Measurements from ENCODE around the gene MS4A5.
"Not testable (repeated sequence)": the region's sequence is repeated elsewhere in the genome, so short reads cannot be mapped to it uniquely, and the experiment has no call there.

Gene MS4A5

GRCh38 chr11:60429272-60429671, at the start of gene MS4A5:
Gene MS4A5 (plus strand): TSS chr11:60429572. CDS start chr11:60429675, 103 bp downstream.
- DNase-seq, result no peak

GRCh38 chr11:60389279-60389910, 40.0 kb upstream of the MS4A5 start:
- DNase-seq, result no peak

- DNase-seq, result no peak
These were observed 39.0 kb upstream of the MS4A5 start for GRCh38 chr11:60390419-60390818.

GRCh38 chr11:60392361-60392760, 37.0 kb upstream of the MS4A5 start:
- DNase-seq, result no peak

GRCh38 chr11:60393016-60393415, 36.4 kb upstream of the MS4A5 start:
- no peak for DNase-seq

- no peak for DNase-seq
These were observed 34.5 kb upstream of the MS4A5 start for GRCh38 chr11:60394666-60395380.

DNA sequence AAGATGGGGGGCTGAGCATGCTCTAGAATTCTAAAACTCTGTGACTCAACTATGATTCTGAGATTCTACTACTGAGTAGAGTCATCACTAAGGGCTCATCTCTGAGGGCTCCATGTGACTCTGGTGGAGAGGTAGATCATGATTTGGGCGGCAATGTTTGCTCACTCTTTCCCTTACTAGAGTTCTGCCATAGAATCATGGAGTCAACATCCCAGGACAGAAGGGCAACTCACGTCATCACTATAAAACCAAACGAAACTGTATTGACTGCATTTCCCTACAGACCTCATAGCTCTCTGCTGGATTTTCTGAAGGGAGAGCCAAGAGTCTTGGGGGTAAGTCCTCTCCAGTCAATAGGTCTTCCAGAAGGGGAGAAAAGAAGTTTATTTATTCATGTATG, 33.0 kb upstream of the MS4A5 start, which contains the start of gene MS4A14:
Gene MS4A14, plus strand, starts transcription at position 78 of the 400 bp plus-strand sequence. Its CDS starts 120 bp downstream, at position 198.
- no peak for DNase-seq

GRCh38 chr11:60396799-60397198, 32.6 kb upstream of the MS4A5 start:
- no peak for DNase-seq

DNA sequence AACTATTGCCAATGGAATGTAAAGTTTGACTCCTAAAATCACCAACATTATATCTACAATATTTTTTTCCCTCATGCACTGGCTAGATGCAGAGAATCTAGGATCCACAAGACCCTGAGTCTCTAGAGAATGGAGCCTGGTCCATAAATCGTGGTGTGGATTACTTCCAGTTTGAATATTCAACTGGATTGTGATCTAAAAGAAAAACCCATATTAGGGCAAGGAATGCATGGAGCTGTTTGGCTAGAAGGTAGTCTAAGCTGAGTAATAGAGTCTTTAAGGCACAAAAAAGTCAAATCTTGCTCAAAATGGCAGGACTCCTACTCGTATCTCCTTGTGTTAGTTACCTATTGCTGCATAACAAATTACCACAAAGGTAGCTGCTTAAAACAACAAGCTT, 9.4 kb upstream of the MS4A5 start:
- DNase-seq, result no peak

- no peak for DNase-seq
These were observed 6.8 kb upstream of the MS4A5 start for GRCh38 chr11:60422609-60423008.

DNA sequence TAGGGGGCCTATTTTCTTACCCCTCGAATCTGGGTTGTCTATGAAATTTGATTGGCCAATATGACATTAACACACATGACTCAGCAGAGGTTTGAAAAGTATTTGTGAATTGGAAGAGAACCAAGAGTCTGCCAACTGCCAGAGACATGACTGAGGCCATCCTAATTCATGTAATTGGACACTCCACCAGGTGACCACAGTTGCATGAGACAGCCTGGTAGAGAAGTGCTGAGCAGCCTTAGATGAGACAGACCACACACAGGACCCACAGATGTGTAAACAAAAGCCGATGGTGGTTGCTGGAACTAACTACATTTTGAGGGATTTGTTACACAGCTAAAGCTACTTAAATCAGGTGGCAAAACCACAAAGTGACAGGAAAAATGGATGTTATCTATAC, 855 bp upstream of the MS4A5 start:
- DNase-seq, result no peak

DNA sequence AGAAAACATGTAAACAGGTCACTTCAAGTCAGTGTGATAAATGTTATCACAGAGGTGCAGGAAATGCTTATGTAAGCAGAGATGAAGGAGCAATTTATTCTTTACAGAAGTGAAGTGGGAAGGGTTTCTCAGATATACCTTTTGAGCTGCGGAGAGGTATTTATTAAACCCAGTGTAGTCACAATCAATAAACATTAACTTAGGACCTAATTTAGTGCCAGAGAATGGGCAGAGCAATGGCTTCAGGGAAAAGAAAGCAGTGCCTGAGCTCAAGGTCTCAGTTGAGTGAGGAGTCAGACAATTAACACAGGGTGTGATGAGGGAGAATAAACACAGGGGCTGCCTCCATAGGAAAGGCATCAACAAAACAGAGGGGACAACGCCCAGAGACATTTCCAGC, 1.9 kb downstream of the MS4A5 start:
- DNase-seq, result no peak

DNA sequence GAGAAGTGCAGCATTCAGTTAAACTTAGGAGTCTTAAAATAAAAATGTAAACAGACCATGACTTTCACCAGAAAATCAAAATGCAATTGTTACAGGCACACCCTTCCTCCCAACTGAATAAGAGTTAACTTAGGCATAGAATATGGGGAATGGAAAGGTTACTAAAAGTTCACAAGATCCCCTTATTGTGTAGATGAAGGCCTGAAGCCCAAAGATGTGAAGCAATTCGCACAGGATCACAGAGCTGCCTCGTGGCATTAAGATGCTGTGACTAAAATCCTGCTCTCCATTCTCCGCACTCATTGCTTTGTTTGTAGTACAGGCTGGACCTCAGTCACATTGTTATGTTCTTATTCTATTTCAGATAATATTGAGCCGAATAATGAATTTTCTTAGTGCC, 4.0 kb downstream of the MS4A5 start:
- no peak for DNase-seq

DNA sequence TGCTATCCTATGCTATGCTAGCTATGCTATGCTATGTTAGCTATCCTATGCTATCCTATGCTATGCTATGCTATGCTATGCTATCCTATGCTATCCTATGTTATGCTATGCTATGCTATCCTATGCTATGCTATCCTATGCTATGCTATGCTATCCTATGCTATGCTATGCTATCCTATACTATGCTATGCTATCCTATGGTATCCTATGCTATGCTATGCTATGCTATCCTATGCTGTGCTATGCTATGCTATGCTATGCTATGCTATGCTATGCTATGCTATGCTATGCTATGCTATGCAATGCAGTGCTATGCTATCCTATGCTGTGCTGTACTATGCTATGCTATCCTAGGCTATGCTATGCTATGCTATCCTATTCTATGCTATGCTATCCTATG, 17.7 kb downstream of the MS4A5 start:
- no peak for DNase-seq

- DNase-seq, result no peak
These were observed 18.5 kb downstream of the MS4A5 start for GRCh38 chr11:60447846-60448245.

DNA sequence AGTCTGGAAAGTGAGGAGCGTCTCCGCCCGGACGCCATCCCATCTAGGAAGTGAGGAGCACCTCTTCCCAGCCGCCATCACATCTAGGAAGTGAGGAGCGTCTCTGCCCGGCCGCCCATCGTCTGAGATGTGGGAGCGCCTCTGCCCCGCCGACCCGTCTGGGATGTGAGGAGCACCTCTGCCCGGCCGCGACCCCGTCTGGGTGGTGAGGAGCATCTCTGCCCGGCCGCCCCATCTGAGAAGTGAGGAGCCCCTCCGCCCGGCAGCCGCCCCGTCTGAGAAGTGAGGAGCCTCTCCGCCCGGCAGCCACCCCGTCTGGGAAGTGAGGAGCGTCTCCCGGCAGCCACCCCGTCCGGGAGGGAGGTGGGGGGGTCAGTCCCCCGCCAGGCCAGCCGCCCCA, 21.8 kb downstream of the MS4A5 start:
- DNase-seq, result not testable (repeated sequence)

GRCh38 chr11:60454212-60454611, 24.8 kb downstream of the MS4A5 start:
- no peak for DNase-seq

DNA sequence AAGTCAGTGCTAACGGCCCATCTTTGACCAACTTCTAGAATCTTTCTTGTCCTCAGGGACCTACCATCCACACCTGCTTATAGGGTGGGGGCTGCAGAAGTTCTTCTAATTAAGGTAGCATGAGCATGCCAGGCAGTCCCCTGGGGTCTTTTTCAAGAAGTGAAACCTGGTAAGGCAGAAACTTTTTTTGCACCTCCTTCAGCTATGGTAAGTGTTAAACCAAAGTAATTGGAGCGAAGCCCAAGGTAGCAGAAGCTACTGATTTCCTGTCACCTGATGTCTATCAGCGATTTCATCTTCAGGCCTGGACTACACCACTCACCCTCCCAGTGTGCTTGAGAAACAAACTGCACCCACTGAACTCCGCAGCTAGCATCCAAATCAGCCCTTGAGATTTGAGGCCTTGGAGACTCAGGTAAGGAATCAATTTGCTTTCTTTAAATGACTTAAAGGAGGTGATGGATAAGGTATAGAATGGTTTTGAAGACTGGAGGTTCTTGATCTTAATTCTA, 26.2 kb downstream of the MS4A5 start, which contains the start of gene MS4A1:
Gene MS4A1, plus strand, starts transcription at position 317 of the 512 bp plus-strand sequence. CDS start 6,528 bp downstream, outside the sequence.
- no peak for DNase-seq

GRCh38 chr11:60457576-60457975, 28.2 kb downstream of the MS4A5 start:
- no peak for DNase-seq

DNA sequence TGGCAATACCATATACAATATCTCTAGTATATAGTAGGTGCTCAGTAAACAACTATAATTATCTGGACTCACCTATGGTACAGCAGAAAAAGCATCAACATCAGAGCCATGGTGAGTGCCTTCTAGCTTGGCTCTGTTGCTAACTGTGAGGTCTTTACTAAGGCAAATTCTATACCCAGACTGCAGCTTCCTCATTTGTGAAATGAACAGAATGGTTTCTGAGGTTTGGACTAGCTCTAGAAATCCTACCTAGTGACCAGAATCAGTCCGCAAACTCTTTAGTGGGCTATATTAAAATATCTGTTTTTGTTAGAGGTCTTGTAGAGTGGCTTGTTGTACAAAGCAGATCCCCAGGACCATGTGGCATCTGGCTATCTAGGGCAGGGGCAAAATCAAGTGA, 30.0 kb downstream of the MS4A5 start:
- no peak for DNase-seq

GRCh38 chr11:60468829-60469228, 39.5 kb downstream of the MS4A5 start:
- DNase-seq, result no peak

DNA sequence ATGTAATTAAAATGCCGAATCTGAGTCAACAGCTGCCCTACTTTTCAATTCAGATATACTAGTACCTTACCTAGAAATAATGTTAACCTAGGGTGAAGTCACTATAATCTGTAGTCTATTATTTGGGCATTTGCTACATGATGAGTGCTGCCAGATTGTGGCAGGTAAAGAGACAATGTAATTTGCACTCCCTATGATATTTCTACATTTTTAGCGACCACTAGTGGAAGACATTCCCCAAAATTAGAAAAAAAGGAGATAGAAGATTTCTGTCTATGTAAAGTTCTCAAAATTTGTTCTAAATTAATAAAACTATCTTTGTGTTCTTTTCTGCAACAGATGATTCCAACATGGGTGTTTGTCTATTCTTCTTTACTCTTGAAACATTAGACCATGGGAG, 40.4 kb downstream of the MS4A5 start:
- no peak for DNase-seq

GRCh38 chr11:60477035-60477445, 47.7 kb downstream of the MS4A5 start:
- no peak for DNase-seq

DNA sequence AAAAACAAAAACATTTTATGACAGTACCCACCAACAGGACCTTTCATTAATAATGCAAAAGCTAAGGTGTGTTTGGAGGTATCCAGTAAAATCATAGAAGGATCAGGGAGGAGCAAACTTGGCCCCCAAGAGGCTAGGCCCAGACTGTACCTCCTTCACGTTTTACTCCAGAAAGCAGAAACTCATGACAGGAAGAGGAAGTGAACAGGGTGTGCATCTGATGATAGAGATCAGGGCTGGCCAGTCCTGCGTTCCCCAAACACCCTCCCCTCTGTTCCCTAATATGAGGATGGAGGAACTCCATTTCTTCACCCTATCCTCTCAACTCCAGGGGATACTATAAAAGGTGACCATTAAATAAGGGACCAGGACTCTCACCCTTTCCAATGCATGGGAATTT, 53.0 kb downstream of the MS4A5 start:
- DNase-seq, result no peak

Measured in cortex of kidney (tissue), 1 donor.